GM12874 (cell line): ENCODE data around the gene HDAC4.

Experiments used
- CTCF ChIP-seq: IDR thresholded peaks from 2 replicates; pipeline ENCODE4 v1.5.1; 2011; ENCODE audit warnings: low read depth, mild to moderate bottlenecking, control low read depth, low read length, moderate library complexity; ENCODE audit not compliant: insufficient read depth

The HDAC4 gene

GRCh38 chr2:239255628-239256349 is 145.0 kb downstream of the HDAC4 start:
- TF ChIP-seq CTCF: no peak

DNA sequence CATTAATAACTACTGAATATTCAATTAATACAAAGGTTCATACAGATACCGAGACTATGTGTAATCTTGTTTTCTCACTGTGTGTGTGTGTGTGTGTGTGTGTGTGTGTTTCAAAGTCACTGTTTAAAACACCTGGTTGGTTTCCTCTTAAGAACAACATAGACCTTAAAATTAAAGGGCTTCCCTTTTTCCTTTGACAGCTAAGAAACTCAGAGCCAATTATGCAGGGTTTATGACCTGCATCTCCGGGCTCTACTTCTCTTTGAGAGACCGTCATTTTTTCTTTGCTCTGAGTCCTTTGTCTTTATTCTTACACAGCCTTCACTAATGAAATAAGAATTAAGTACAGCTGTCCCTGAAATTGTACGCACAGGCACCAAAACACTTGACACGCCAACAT is 145.6 kb downstream of the HDAC4 start:
- no peak for TF ChIP-seq CTCF

- TF ChIP-seq CTCF: no peak
These were observed 147.0 kb downstream of the HDAC4 start for GRCh38 chr2:239253701-239254436.

GRCh38 chr2:239253264-239253663 is 147.6 kb downstream of the HDAC4 start:
- no peak for TF ChIP-seq CTCF

GRCh38 chr2:239252801-239253200 is 148.0 kb downstream of the HDAC4 start:
- no peak for TF ChIP-seq CTCF

DNA sequence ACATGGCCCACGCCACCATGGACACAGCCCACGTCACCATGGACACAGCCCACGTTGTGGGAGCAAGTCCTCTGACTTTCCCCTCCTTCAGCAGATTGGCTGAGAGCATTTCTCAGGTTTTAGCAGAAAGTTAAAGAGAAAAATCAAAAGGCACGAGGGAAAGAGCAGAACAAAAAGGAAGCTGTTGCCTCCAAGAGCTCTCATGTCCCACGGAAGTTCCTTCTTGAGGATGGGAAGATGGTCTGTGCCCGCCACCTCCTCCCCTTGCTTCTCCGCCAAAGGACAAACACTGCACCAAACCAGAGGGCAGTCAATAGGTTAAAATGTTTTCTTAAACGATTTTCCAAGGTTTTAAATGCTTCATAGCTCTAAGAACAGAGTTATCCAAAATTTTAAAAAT is 148.4 kb downstream of the HDAC4 start:
- TF ChIP-seq CTCF: no peak

GRCh38 chr2:239251971-239252370 is 148.8 kb downstream of the HDAC4 start:
- no peak for TF ChIP-seq CTCF
